Measurements from ENCODE around the gene DRD3.

Gene DRD3

DNA sequence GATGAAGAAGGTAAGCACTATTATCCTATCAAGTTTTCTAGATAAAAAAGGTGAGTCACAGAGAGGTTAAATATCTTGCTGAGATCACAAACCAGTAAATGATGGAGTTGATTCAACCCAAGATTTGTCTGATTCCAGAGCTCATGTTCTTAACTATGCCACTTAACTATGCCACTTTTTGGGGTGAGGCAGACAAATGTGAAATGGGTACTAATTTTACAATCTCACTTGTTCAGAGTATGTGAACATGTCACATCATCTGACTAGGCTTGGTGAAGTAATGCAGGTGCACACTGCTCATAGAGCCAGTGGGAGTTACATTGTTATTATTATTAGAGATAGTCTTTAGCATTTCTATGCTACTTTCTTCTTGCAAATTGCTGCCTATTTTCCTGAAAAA lies 2.0 kb downstream of the DRD3 start:
- DNase-seq = no peak

- no peak for DNase-seq
These were observed 2.4 kb downstream of the DRD3 start for GRCh38 chr3:114176487-114176886.

DNA sequence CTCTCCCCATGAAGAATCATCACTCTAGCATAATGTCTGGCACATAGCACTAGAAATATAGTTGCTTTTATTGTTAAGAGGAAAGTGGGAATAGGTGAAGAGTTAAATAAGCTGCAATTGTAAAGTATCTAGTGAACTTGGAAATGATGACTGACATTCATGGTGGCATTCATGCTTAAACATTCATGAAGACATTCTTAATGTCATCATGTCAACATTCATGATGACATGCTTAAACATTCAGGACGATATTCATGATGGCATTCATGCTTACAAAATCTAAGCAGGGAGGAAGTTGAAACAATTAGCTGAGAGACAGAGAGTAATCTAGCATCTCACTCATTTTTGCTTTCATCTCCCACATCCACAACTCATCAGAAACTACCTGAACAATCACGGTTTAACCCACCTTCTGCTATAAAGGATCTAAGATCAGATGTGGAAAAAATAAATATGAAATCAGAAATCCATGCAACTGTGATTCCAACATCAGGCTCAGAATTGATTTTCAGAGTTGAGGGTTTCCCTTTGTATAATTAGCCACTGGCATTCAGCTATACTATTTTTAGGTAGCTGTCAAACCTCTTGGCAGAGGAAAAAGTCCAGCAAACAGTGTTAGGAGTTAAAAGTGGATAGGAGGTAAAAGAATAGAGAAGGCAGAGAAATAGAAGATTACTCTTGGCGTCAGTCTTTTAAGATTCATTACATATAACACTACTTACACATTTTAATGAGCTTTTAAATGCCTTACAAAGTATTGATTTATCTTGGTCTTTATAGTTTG lies 3.5 kb downstream of the DRD3 start:
- DNase-seq = no peak

GRCh38 chr3:114171677-114172076 lies 7.2 kb downstream of the DRD3 start:
- no peak for DNase-seq

DNA sequence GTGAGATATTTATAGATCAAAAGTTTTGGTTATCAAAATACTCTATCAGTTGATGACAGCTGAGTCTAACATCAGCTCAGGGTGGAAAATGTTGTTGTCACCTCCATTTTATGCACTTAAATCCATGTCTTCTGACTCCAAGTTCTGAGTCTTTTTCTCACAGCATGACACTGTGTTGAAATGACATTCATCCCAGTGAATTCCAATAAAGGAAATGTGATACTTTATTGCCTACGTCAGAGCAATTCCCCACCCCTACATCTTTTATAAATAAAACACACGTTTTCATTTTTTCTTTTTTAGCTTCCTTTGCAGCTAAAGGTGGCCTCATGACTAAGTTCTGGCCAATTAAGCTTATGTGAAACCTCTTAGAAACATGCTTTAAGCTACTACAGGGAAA lies 10.7 kb downstream of the DRD3 start:
- no peak for DNase-seq

- DNase-seq = no peak
These were observed 21.5 kb downstream of the DRD3 start for GRCh38 chr3:114157321-114157720.

DNA sequence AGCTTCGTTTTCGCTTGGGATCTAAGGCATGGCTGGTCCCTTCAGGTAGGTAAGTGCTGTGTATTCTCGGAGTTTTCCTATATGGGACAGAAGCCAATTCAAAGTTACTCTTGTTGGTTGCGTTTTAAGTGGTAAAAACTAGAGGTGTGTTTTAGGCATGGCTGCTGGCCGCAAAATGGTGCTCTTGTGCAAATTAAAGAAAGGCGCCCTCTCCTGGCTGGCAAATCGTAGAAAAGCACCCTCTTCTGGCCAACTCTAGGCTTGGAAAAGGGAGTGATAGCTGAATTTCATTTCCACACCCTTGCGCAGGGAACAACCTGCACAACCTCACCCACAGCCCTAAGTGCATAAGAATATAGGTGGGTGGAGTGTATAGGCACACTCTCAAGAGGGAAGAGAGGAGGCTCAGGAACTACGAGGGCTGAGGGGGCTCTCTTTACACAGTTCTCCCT lies 23.5 kb downstream of the DRD3 start:
- DNase-seq = peak; percentile 26

GRCh38 chr3:114154321-114154821 lies 24.5 kb downstream of the DRD3 start:
- no peak for DNase-seq

GRCh38 chr3:114152519-114153151 lies 26.2 kb downstream of the DRD3 start:
- DNase-seq = peak; percentile 79

DNA sequence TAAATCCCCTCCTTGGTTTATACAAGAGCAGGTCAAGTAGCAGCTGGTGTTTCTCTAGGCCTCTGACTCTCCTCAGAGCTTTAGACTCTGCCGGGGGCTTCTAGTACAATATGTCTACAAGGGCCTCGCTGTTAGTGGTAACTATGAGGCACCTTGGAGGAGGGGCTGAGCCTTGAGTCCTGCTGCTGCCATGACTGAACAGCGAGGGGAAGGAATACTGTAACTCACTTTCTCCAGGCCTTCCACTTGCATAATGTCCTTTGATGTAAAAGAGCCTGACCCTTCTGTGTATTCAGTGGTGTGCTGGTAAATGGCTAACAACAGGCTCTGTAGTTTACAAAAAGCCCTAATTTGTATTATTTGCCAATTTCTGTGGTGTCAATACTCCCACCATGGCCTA lies 27.8 kb downstream of the DRD3 start:
- DNase-seq = no peak

DNA sequence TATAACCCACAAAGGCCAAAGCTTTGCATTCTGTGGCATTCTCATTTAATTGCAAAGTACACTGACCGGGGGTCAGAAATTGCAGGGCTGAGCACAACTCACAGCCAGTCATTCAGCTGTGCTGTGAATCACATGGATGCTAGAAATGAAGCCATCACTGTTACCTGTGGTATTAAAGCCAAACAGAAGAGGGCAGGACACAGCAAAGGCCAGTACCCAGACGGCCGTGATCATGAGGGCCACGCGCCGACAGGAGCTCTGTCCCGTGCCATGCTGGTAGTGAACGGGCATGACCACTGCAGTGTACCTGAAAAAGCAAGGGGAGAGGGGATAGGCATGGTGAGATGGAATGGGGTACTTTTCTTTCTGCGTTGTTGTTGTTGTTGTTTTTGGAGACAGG lies 31.6 kb downstream of the DRD3 start:
- DNase-seq = no peak

- DNase-seq = peak; percentile 84
These were observed 33.8 kb downstream of the DRD3 start for GRCh38 chr3:114144909-114145688.

DNA sequence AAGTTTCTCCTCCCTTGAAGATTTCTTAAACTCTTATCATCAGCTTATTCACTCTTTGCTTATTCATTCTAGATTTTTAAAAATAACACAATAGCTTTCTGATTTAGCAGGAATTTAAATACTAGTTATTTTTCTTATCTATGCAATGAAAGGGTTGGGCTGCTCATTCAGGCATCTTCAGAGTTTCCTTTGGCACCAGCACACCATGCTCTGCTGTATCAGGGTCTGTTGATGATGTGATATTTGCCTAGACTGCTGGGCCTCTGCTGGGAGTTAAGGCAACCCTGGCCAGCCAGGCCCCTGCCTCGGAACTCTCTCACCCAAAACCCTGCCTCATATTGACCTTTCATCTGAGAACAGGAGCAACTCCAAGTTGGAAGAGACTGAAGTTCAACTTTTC lies 35.0 kb downstream of the DRD3 start:
- no peak for DNase-seq

GRCh38 chr3:114139836-114140235 lies 39.0 kb downstream of the DRD3 start:
- DNase-seq = no peak

- no peak for DNase-seq
These were observed 44.9 kb downstream of the DRD3 start for GRCh38 chr3:114133947-114134346.

DNA sequence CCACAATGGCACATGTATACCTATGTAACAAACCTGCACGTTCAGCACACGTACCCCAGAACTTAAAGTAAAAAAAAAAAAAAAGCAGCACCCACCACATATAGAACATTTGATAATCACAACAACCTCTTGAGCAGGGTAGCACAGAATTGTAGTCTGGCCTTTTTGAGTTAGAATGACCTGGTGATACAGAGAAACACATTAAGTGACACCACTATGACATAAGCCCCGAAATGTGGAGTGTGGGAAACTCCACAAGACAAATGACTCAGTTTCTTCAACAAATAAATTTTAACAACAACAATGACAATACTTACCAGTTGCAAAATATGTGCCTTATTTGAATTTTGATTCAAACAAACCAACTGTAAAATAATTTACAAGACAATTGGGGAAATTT lies 46.4 kb downstream of the DRD3 start:
- DNase-seq = no peak

GRCh38 chr3:114128826-114129225 lies 50.0 kb downstream of the DRD3 start:
- no peak for DNase-seq

DNA sequence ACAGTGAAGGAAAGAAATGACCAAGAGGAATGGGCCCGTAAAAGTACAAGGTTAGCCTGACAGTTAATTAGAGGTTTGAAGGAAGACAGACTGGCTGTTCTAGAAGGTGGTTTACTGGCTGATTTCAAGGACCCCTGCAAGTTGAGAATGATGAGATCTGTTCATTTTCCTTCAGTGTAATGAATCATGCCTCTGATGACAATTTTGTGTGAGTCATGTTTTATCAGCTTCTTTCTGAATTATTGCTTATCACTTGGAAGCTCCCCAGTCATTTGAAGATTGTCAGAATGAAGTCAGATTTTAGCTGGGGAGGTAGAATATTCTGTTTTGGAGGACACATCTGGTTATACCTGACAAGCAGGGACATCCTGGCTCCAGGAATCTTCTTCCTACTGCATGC lies 50.6 kb downstream of the DRD3 start:
- peak; percentile 23 for DNase-seq

DNA sequence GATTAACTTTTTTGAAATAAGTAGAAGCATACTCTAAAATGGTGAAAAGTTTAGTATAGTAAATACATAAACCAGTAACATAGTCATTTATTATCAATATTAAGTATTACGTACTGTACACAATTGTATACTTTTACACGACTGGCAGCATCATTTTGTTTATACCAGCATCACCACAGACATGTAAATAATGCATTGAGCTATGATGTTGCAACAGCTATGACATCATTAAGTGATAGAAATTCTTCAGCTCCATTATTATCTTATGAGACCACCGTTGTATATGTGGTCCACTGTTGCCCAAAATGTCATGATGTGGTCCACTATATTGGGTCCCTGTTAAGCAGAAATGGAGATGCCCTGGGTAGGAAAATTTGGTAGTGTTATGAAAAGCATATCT lies 51.3 kb downstream of the DRD3 start:
- no peak for DNase-seq

DNA sequence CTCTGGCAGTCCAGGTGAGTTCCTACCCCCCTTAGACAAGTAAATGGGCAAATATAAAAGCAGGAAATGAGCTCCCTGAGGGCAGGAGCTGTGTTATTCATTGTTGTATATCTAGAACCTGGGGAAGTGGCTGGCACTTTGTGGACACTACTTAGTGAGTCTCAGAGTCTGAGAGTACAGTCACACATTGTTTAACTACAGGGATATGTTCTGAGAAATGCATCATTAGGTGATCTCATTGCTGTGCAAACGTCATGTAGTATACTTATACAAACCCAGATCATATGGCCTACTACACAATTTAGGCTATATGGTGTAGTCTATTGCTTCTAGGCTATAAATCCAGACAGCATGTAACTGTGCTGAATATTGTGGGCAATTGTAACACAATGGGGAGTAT lies 52.4 kb downstream of the DRD3 start:
- no peak for DNase-seq

DNA sequence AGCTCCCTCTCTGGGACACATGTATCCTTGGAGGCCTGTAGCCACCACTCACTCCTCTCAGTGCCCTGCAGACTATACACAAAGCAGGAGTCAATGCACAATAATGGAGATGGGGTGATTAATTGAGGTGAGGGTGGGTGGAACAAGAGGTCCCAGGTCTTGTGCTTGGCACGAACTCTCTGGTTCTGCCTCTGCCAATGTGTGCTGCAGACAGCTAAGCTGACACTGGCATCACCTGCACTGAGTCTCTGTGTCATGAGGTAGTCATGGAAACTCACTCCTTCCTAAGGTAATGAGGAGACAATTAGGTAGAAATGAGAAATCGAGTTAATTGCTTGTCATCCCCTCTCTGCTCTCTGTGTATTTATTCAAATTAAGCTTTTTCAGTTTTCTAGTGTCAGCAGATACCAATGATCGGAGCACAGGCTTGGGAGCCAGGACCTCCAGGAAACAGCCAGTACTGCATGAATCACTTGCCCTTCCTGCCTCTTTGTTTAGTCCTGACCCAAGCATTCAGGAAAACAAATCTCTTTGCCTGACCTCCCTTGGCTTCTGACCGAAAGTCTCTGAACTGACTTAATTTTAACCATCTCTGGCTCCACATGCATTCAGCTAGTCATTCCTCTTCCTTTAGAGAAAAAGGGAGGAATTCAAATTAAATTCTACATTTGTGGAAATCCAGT lies 56.7 kb downstream of the DRD3 start:
- peak; percentile 44 for DNase-seq

- DNase-seq = no peak
These were observed 58.6 kb downstream of the DRD3 start for GRCh38 chr3:114120211-114120610.

DNA sequence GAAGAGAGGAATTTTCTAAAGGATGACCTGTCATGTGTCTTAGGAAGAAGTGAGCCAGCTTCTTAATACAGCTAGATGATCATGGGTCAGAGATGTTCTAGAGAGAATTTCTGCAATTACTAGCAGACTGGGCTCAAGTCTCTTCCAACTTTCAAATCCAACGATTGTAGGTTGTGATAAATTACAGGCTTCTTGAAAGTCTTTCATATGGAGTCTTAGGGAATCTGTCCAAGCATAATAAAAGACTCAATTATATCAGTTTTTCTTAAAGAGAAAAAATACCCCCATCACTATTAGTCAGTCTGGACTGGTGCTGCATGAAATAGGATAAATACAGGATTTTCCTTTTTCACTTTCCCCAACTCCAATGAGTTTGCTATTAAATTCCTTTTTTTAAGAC lies 59.1 kb downstream of the DRD3 start:
- no peak for DNase-seq

All from EL (cell line).